ENCODE results near the gene EML6.

The EML6 gene

DNA sequence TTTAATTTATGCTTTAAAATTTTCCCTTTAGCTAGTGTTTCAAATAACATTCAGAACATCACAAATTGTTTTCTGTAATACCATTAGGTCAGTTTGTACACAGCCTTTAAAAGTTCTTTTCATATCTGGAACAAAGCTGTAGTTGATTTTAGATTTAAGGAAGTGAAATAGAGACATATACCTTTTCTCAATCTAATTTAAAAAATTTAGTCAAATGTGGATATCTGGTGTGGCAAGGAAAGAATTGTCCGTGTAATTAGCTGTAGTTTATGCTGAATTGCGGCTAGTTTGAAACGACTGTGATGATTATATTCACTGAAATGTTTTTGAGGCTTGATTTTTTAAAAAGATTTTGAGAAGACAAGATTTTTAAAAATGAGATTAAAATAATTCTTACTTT lies 59.9 kb downstream of the EML6 start:
- no peaks in the 10 kb centered on the region for H3K4me1 ChIP-seq (ENCODE audit: insufficient read depth, low read length)
- H3K27ac ChIP-seq (ENCODE audit: low read length), result no peak overlapping the region

DNA sequence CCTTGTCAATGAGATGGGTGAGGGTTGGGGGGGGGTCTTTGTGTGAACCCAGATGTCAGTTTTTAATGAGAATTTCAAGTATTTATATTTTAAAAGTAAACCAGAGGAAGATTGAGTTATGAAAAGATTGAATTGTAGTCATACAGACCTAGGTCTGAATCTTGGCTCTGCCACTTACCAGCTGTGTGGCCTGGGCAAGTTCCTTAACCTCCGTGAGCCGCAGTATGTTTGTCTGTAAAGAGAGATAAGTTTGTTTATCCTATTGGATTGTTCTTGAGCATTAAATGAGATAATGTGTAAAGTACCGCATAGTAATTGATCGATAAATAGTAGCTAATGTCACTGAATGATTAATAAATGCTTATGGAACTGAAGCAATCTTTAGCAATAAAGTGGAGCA lies 63.8 kb downstream of the EML6 start:
- no peaks in the 10 kb centered on the region for H3K36me3 ChIP-seq (ENCODE audit: insufficient read depth, low read depth, low read length)
- no peak overlapping the region for H3K27ac ChIP-seq (ENCODE audit: low read length)
- H3K27me3 ChIP-seq (ENCODE audit: insufficient read depth, low read length), result no peaks in the 10 kb centered on the region
- no peaks in the 10 kb centered on the region for H3K4me1 ChIP-seq (ENCODE audit: insufficient read depth, low read length)
- H3K4me3 ChIP-seq (ENCODE audit: low read length), result no peak overlapping the region
- no peak overlapping the region for H3K9ac ChIP-seq (ENCODE audit: low read depth, low read length)
- no peaks in the 10 kb centered on the region for H3K9me3 ChIP-seq (ENCODE audit: insufficient read depth, low read depth, low read length)

More for the DNA sequence above, 59.9 kb downstream of the EML6 start:
- Histone ChIP-seq H3K9ac (ENCODE audit: low read depth, low read length) (no peak overlapping the region), H3K36me3 (ENCODE audit: insufficient read depth, low read depth, low read length) (no peaks in the 10 kb centered on the region), H3K4me3 (ENCODE audit: low read length) (no peak overlapping the region), H3K9me3 (ENCODE audit: insufficient read depth, low read depth, low read length) (no peaks in the 10 kb centered on the region), H3K27me3 (ENCODE audit: insufficient read depth, low read length) (no peaks in the 10 kb centered on the region)

DNA sequence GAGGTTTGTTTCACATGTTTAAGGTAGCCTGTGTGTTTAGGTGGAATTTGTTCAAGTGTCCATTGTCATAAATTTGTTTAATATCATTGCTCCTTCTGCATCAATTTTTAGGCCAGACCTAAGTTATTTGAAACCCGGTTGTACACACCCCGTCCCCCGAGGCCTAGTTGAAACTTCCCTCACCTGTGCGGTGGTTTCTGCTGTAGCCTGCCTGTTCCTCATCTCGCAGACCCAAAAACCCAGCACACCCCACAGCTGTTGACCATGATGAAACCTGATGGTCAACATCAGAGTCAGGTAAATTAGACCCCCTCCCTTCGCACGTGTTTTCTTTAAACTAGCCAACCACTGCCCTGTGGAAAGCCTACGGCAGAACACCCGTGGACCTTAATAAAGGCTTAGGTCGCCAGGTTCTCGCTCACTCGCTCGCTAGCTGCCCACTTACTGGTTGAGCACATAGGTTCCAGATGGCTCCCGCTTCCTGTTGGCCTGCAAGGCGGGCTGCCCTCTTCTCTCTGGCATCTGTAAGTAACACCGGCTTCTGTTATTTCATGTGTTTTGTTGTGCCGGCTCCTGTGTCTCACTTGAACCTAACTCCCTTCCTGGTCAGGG lies 64.4 kb downstream of the EML6 start:
- H3K27ac ChIP-seq (ENCODE audit: low read length), result no peak overlapping the region
- H3K4me3 ChIP-seq (ENCODE audit: low read length), result no peak overlapping the region
- H3K9ac ChIP-seq (ENCODE audit: low read depth, low read length), result no peak overlapping the region
- no peaks in the 10 kb centered on the region for H3K27me3 ChIP-seq (ENCODE audit: insufficient read depth, low read length)
- H3K4me1 ChIP-seq (ENCODE audit: insufficient read depth, low read length), result no peaks in the 10 kb centered on the region
- H3K36me3 ChIP-seq (ENCODE audit: insufficient read depth, low read depth, low read length), result no peaks in the 10 kb centered on the region
- no peaks in the 10 kb centered on the region for H3K9me3 ChIP-seq (ENCODE audit: insufficient read depth, low read depth, low read length)

DNA sequence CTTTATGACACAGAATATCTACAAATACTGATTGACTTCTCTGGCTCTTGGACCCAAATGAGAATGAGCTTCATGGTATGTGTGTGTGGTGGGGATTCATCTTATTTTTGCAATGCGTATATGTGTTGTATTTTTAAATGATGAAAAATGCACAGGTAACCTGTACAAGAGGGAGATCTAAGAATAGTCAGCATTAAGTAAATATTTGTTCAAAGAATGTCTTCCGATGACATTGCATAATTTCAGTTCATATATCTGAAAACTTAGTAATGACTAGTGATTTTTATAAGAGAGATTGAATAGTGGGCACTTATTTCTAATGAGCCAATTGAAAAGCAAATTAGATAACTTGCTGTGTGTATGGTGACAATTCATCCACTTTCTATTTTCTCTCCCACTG lies 66.4 kb downstream of the EML6 start:
- no peaks in the 10 kb centered on the region for H3K4me1 ChIP-seq (ENCODE audit: insufficient read depth, low read length)
- H3K9ac ChIP-seq (ENCODE audit: low read depth, low read length), result no peak overlapping the region
- no peaks in the 10 kb centered on the region for H3K36me3 ChIP-seq (ENCODE audit: insufficient read depth, low read depth, low read length)
- no peak overlapping the region for H3K27ac ChIP-seq (ENCODE audit: low read length)
- no peak overlapping the region for H3K4me3 ChIP-seq (ENCODE audit: low read length)
- no peaks in the 10 kb centered on the region for H3K27me3 ChIP-seq (ENCODE audit: insufficient read depth, low read length)
- no peaks in the 10 kb centered on the region for H3K9me3 ChIP-seq (ENCODE audit: insufficient read depth, low read depth, low read length)

DNA sequence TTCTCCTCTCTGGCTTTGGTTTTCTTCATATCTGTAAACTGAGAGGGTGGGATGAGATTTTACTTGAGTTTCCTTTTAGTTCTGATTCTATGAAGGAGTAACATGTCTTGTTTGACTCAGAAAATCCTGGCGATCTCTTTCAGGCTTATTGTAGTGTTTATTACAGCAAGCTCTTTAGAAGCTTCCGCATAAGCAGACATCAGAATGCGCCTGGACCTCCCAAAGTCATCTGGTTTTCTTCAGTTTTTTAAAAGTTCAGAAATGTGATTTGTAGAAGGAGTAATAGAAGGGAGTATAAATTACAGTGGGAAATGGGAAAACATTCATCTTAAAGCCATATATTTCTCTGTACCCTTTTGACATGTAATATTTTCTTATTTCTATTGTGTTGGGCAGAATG lies 68.4 kb downstream of the EML6 start:
- no peaks in the 10 kb centered on the region for H3K36me3 ChIP-seq (ENCODE audit: insufficient read depth, low read depth, low read length)
- H3K4me3 ChIP-seq (ENCODE audit: low read length), result no peak overlapping the region
- H3K27me3 ChIP-seq (ENCODE audit: insufficient read depth, low read length), result no peaks in the 10 kb centered on the region
- no peak overlapping the region for H3K9ac ChIP-seq (ENCODE audit: low read depth, low read length)
- H3K27ac ChIP-seq (ENCODE audit: low read length), result no peak overlapping the region
- H3K4me1 ChIP-seq (ENCODE audit: insufficient read depth, low read length), result no peaks in the 10 kb centered on the region
- H3K9me3 ChIP-seq (ENCODE audit: insufficient read depth, low read depth, low read length), result no peaks in the 10 kb centered on the region

DNA sequence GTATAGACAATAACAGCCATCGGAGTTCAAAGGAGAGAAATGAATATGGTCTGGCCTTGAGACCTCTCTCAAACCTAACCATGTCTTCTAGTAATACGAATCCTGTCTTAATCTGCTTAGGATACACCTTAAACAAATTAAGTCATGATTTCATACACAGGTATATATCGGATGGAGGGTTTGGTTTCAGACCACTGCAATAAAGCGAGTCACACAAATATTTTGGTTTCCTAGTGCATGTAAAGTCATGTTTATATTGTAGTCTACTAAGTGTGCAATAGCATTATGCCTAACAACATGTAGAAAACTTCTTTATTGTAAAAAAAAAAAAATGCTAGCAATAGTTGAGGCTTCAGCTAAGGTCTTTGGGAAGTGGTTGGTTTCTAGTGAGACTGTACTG lies 73.8 kb downstream of the EML6 start:
- Histone ChIP-seq H3K27me3 (ENCODE audit: insufficient read depth, low read length) (no peaks in the 10 kb centered on the region), H3K36me3 (ENCODE audit: insufficient read depth, low read depth, low read length) (no peaks in the 10 kb centered on the region), H3K4me3 (ENCODE audit: low read length) (no peak overlapping the region), H3K9ac (ENCODE audit: low read depth, low read length) (no peak overlapping the region), H3K9me3 (ENCODE audit: insufficient read depth, low read depth, low read length) (no peaks in the 10 kb centered on the region), H3K4me1 (ENCODE audit: insufficient read depth, low read length) (no peaks in the 10 kb centered on the region), H3K27ac (ENCODE audit: low read length) (no peak overlapping the region)

DNA sequence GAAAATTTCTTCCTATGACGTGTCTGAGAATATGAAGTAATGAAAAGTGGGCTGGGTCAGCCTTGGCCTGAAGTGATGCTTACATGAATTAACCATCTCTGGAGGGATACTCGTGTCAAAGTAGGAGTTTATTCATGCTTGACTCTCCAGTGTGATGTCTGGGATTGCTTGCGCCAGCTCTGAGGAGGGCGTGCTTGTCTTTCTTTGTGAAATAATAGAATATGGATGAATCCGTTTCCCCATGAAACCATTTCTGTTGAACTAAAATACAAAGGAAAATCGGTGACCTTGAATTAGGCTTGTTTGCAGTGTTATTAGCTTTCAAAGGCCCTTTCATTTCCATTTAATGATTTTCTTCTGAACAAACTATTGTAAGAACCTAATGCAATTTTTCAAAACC lies 77.9 kb downstream of the EML6 start:
- no peaks in the 10 kb centered on the region for H3K36me3 ChIP-seq (ENCODE audit: insufficient read depth, low read depth, low read length)

DNA sequence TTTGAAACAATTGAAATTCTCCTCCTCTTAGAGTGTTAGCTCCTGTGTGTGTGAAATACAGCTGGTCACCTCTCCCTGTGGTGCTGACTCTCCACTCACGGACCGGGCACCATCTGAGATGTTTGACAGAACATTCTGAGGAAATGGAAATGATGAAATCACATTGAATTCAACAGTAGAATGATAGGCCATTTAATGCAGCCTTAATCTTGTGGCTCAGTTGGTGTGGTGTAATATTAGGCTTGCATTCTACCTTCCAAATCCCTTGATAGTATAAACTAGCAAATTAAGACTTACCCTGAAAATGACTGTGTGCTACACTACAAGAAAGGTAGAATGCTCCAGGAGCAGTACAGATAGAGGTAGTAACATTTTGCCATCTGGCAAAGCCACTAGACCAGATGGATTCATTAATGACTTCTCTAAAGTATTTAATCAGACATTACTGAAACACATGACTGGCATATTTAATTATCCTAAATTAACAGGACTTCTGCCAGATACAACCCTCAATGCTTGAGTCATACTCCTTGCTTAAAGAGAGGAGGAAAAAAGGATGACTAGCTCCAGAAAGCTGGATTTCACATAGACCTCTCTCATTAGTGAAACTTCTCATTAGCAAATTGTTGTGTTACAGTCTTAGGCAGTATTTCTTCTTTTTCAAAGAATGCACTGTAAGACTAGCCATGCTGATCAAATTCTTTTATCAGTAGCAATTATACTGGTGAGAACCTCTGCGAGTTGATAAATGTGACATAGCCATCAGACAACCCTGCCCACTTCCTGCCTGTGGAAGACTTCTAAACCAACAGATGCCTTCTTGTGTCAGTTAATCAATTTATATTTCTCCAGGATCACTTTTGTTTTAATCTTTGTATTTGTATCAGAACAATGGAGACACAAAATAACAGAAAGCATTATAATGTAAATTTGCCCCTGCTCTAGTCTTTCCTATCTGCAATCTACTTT lies 80.6 kb downstream of the EML6 start:
- no peaks in the 10 kb centered on the region for H3K4me1 ChIP-seq (ENCODE audit: insufficient read depth, low read length)
- H3K9me3 ChIP-seq (ENCODE audit: insufficient read depth, low read depth, low read length), result peaks cover 4% of the 10 kb centered on the region; the same call in 1 of the 2 replicates
- no peaks in the 10 kb centered on the region for H3K27me3 ChIP-seq (ENCODE audit: insufficient read depth, low read length)
- H3K4me3 ChIP-seq (ENCODE audit: low read length), result no peak overlapping the region
- H3K27ac ChIP-seq (ENCODE audit: low read length), result no peak overlapping the region
- H3K36me3 ChIP-seq (ENCODE audit: insufficient read depth, low read depth, low read length), result no peaks in the 10 kb centered on the region
- no peak overlapping the region for H3K9ac ChIP-seq (ENCODE audit: low read depth, low read length)

More for the DNA sequence above, 77.9 kb downstream of the EML6 start:
- Histone ChIP-seq H3K9me3 (ENCODE audit: insufficient read depth, low read depth, low read length) (peaks cover 4% of the 10 kb centered on the region; the same call in 1 of the 2 replicates), H3K27ac (ENCODE audit: low read length) (no peak overlapping the region), H3K9ac (ENCODE audit: low read depth, low read length) (no peak overlapping the region), H3K27me3 (ENCODE audit: insufficient read depth, low read length) (no peaks in the 10 kb centered on the region), H3K4me1 (ENCODE audit: insufficient read depth, low read length) (no peaks in the 10 kb centered on the region), H3K4me3 (ENCODE audit: low read length) (no peak overlapping the region)

DNA sequence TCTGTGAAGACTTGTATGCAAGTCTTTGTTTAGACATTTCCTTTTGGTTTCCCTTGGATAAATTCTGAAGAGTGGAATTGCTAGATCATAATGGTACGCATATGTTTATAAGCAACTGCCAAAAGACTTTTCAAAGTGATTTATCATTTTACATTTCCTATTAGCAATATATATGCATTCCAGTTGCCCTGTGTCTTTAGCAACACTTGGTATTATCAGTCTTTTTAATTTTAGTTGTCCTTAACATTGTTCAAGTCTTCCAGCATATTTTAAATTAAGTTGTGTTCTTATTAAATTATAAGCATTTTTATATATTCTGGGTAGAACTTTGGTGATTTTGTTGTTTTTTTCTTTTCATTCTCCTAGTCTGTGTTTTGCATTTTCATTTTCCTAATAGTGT lies 81.8 kb downstream of the EML6 start:
- no peaks in the 10 kb centered on the region for H3K27me3 ChIP-seq (ENCODE audit: insufficient read depth, low read length)

DNA sequence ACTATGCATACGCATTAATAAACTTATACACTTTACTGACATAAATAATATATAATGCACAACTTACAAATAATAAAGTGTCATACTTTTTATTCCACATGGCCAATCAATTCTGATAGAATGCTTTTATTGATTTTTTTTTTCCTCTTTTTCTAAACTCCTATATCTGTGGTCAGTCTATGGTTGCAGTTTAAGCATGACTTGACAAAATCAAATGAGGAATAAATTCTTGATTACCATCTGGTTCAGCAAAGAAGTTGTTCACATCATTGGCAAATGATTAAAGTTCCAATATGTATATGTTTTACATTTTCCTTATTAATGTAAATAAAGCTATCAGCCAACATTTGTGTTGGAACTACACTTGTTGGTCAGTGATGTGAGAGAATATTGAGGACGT lies 83.5 kb downstream of the EML6 start:
- H3K4me3 ChIP-seq (ENCODE audit: low read length), result no peak overlapping the region

More for the DNA sequence above, 81.8 kb downstream of the EML6 start:
- H3K4me3 ChIP-seq (ENCODE audit: low read length), result no peak overlapping the region
- no peak overlapping the region for H3K27ac ChIP-seq (ENCODE audit: low read length)
- peaks cover 4% of the 10 kb centered on the region; the same call in 1 of the 2 replicates for H3K9me3 ChIP-seq (ENCODE audit: insufficient read depth, low read depth, low read length)
- no peaks in the 10 kb centered on the region for H3K4me1 ChIP-seq (ENCODE audit: insufficient read depth, low read length)
- no peak overlapping the region for H3K9ac ChIP-seq (ENCODE audit: low read depth, low read length)
- no peaks in the 10 kb centered on the region for H3K36me3 ChIP-seq (ENCODE audit: insufficient read depth, low read depth, low read length)

DNA sequence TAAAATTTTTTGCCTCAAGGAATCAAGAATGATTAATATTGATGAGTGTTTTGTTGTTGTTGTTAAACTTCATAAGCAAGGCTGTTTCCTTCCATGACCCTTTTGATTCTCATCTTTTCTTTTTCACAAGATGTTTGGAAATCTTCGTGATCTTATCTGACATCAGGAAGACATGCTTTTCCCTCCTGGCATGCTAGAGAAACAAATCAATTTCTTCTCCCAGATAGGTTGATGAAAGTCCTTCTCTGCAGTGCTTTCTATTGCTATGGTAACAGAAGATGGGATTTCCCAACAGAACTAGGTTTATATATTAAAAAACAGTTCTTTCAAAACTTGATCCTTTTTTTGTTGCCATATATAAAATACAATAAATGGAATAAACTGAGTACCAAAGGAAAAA lies 85.2 kb downstream of the EML6 start:
- Histone ChIP-seq H3K27ac (ENCODE audit: low read length) (no peak overlapping the region), H3K27me3 (ENCODE audit: insufficient read depth, low read length) (no peaks in the 10 kb centered on the region), H3K4me1 (ENCODE audit: insufficient read depth, low read length) (no peaks in the 10 kb centered on the region), H3K4me3 (ENCODE audit: low read length) (no peak overlapping the region), H3K36me3 (ENCODE audit: insufficient read depth, low read depth, low read length) (no peaks in the 10 kb centered on the region), H3K9ac (ENCODE audit: low read depth, low read length) (no peak overlapping the region), H3K9me3 (ENCODE audit: insufficient read depth, low read depth, low read length) (peaks cover 4% of the 10 kb centered on the region; the same call in 1 of the 2 replicates)

More for the DNA sequence above, 83.5 kb downstream of the EML6 start:
- Histone ChIP-seq H3K4me1 (ENCODE audit: insufficient read depth, low read length) (no peaks in the 10 kb centered on the region), H3K9ac (ENCODE audit: low read depth, low read length) (no peak overlapping the region), H3K9me3 (ENCODE audit: insufficient read depth, low read depth, low read length) (peaks cover 4% of the 10 kb centered on the region; the same call in 1 of the 2 replicates), H3K36me3 (ENCODE audit: insufficient read depth, low read depth, low read length) (no peaks in the 10 kb centered on the region), H3K27me3 (ENCODE audit: insufficient read depth, low read length) (no peaks in the 10 kb centered on the region), H3K27ac (ENCODE audit: low read length) (no peak overlapping the region)

DNA sequence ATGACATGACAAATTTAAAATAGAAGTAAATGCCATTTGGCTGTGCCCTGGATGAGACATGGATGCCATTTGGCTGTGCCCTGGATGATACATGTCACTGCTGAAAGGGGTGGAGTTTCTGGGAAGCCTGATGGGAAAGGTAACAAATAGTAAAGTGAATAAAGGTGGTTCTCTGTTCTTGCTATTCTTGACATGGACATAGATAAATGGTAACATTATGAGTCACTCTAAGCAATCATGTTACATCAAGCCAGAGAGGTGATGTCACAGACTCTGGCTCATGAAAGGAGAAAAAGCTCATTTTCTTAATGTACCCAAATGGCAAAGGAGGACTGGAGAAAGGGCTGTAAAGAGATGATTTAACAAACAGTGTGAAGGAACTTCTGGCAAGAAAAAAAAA lies 86.4 kb downstream of the EML6 start:
- H3K4me1 ChIP-seq (ENCODE audit: insufficient read depth, low read length), result no peaks in the 10 kb centered on the region
- H3K4me3 ChIP-seq (ENCODE audit: low read length), result no peak overlapping the region
- peaks cover 4% of the 10 kb centered on the region; the same call in 1 of the 2 replicates for H3K9me3 ChIP-seq (ENCODE audit: insufficient read depth, low read depth, low read length)
- no peak overlapping the region for H3K9ac ChIP-seq (ENCODE audit: low read depth, low read length)
- H3K27ac ChIP-seq (ENCODE audit: low read length), result no peak overlapping the region
- H3K27me3 ChIP-seq (ENCODE audit: insufficient read depth, low read length), result no peaks in the 10 kb centered on the region
- H3K36me3 ChIP-seq (ENCODE audit: insufficient read depth, low read depth, low read length), result no peaks in the 10 kb centered on the region

All from iPS-20b (cell line).